HepG2 (cell line): ENCODE results near the gene TRIM43B. TPM values are rescaled to one million over a fixed set of nuclear protein-coding genes. Genes with fewer than 3 reads are reported as not detected.

Experiments used
- ATAC-seq: fragments of 200-7000 bp; cut with Tn5 transposase; 3 replicates; pipeline ENCODE4 v1.9.1; 2020; ENCODE audit warnings: mild to moderate bottlenecking, moderate library complexity
- BruUV-seq: library from RNA; stranded (reverse); fragments of 400-500 nt; replicated peaks from 2 replicates; lab custom pipeline; 2021; lab: Mats Ljungman, UMichigan
- CTCF ChIA-PET: fragments of 300-600 bp; formaldehyde crosslinking; extraction: SDS; loops from one replicate; lab custom pipeline; 2021; ENCODE audit warnings: low total read pairs, inconsistent platforms, low intra/inter-chr PET ratio; lab: Yijun Ruan, JAX
- POLR2A ChIA-PET: fragments of 350-600 bp; sonication (Branson Sonifier 250); formaldehyde crosslinking; loops from one replicate; lab custom pipeline; 2020; ENCODE audit warnings: antibody characterized with exemption, inconsistent platforms; lab: Yijun Ruan, JAX
- DNase-seq: peaks from one replicate; pipeline ENCODE4 v3.0.0-alpha.2; 2015; ENCODE audit warnings: low spot score
- FAIRE-seq: peaks from 3 replicates; lab custom pipeline; 2011; peaks lifted over from hg19 to GRCh38; lab: Jason Lieb, UNC
- H2AFZ ChIP-seq: one replicate; pipeline ENCODE4 v1.6.1; 2011; ENCODE audit warnings: low read length, inconsistent platforms
- H3K27ac ChIP-seq: fragments of 300-600 bp; 3 replicates; pipeline ENCODE4 v1.8.0; 2011; ENCODE audit warnings: mixed run types, mild to moderate bottlenecking, mixed read lengths, low read length, inconsistent platforms; ENCODE audit not compliant: insufficient read depth; ENCODE audit errors: extremely low read length
- H3K27me3 ChIP-seq, 2 experiments: fragments of 200-600 bp in 1 of 2; 2 replicates in 1 of 2; 3 replicates in 1 of 2; pipeline versions ENCODE4 v1.6.0 to v1.8.0; 2011; ENCODE audit warnings: low read length in 2 of 2, mild to moderate bottlenecking in 2 of 2, moderate library complexity in 2 of 2, inconsistent platforms in 1 of 2; ENCODE audit not compliant: insufficient read depth in 2 of 2, control insufficient read depth in 1 of 2
- H3K36me3 ChIP-seq, 2 experiments: fragments of 200-600 bp in 1 of 2; replicated peaks in 1 of 2; 2 replicates in 1 of 2; 3 replicates in 1 of 2; pipeline versions ENCODE4 v1.5.1 to v1.8.0; 2011; ENCODE audit warnings: low read length in 2 of 2, inconsistent platforms in 1 of 2; ENCODE audit not compliant: insufficient read depth in 2 of 2, control insufficient read depth in 1 of 2
- H3K4me1 ChIP-seq: 2 replicates; pipeline ENCODE4 v1.5.1; 2012; ENCODE audit warnings: low read length, inconsistent platforms; ENCODE audit not compliant: insufficient read depth
- H3K4me2 ChIP-seq: 2 replicates; pipeline ENCODE4 v1.6.0; 2011; ENCODE audit warnings: low read depth, low read length, inconsistent platforms
- H3K4me3 ChIP-seq, 3 experiments: fragments of 200-600 bp in 1 of 3; sonication (generic), shearing (Covaris generic) in 1 of 3; replicated peaks in 1 of 3; 2 replicates each; pipeline ENCODE4 v1.5.1; 2011 to 2016; ENCODE audit warnings: low read length in 3 of 3, inconsistent platforms in 2 of 3, low read depth in 2 of 3, mild to moderate bottlenecking in 2 of 3, control low read depth in 1 of 3, mixed read lengths in 1 of 3; ENCODE audit not compliant: insufficient read depth in 1 of 3
- H3K79me2 ChIP-seq: one replicate; pipeline ENCODE4 v1.6.1; 2011; ENCODE audit warnings: low read length, inconsistent platforms; ENCODE audit not compliant: insufficient read depth
- H3K9ac ChIP-seq: 2 replicates; pipeline ENCODE4 v1.6.0; 2011; ENCODE audit warnings: mild to moderate bottlenecking, low read depth, low read length, inconsistent platforms; ENCODE audit not compliant: insufficient read depth
- H3K9me3 ChIP-seq: 2 replicates; pipeline ENCODE4 v1.5.1; 2012; ENCODE audit warnings: mild to moderate bottlenecking, low read length
- H4K20me1 ChIP-seq: 2 replicates; pipeline ENCODE4 v1.6.0; 2011; ENCODE audit warnings: inconsistent platforms, mild to moderate bottlenecking, low read length, moderate library complexity; ENCODE audit not compliant: insufficient read depth
- HOXA5 ChIP-seq: sonication (generic); formaldehyde crosslinking; IDR thresholded peaks from 2 replicates; pipeline ENCODE4 v1.4.0; 2020; ENCODE audit warnings: missing genetic modification reagents
- RAD51 ChIP-seq: fragments of 450-650 bp; IDR thresholded peaks from 2 replicates; pipeline ENCODE4 v1.6.1; 2016; ENCODE audit warnings: borderline replicate concordance
- SMARCC2 ChIP-seq: fragments of 450-650 bp; IDR thresholded peaks from 2 replicates; pipeline ENCODE4 v1.6.1; 2017; ENCODE audit warnings: antibody characterized with exemption, mild to moderate bottlenecking
- ZMAT3 ChIP-seq: sonication (generic); formaldehyde crosslinking; conservative IDR thresholded peaks from 2 replicates; pipeline ENCODE4 v1.7.0; 2021; ENCODE audit warnings: missing genetic modification reagents
- ZNF10 ChIP-seq: sonication (generic); formaldehyde crosslinking; IDR thresholded peaks from 2 replicates; pipeline ENCODE4 v1.4.0; 2020; ENCODE audit warnings: mild to moderate bottlenecking, low read depth, missing genetic modification reagents, borderline replicate concordance
- ZNF230 ChIP-seq: sonication (generic); formaldehyde crosslinking; IDR thresholded peaks from 2 replicates; pipeline ENCODE4 v1.4.0; 2020; ENCODE audit warnings: mild to moderate bottlenecking, missing genetic modification reagents
- ZNF296 ChIP-seq: sonication (generic); formaldehyde crosslinking; conservative IDR thresholded peaks from 2 replicates; pipeline ENCODE4 v1.5.0; 2020; ENCODE audit warnings: mild to moderate bottlenecking, missing genetic modification reagents
- ZNF329 ChIP-seq: sonication (generic); formaldehyde crosslinking; IDR thresholded peaks from 2 replicates; pipeline ENCODE4 v1.9.0; 2021; ENCODE audit warnings: low read depth, mild to moderate bottlenecking, missing genetic modification reagents
- ZNF354B ChIP-seq: sonication (generic); formaldehyde crosslinking; IDR thresholded peaks from 2 replicates; pipeline ENCODE4 v1.8.0; 2022; ENCODE audit warnings: mild to moderate bottlenecking, missing genetic modification reagents
- ZNF616 ChIP-seq: sonication (generic); formaldehyde crosslinking; IDR thresholded peaks from 2 replicates; pipeline ENCODE4 v1.5.0; 2020; ENCODE audit warnings: low read depth, mild to moderate bottlenecking, missing genetic modification reagents
- ZNF841 ChIP-seq: sonication (generic); formaldehyde crosslinking; IDR thresholded peaks from 2 replicates; pipeline ENCODE4 v1.8.1; 2023; ENCODE audit warnings: missing genetic modification reagents, borderline replicate concordance
- ZSCAN30 ChIP-seq: sonication (generic); formaldehyde crosslinking; IDR thresholded peaks from 2 replicates; pipeline ENCODE4 v1.5.0; 2020; ENCODE audit warnings: mild to moderate bottlenecking, missing genetic modification reagents
- WGBS: methylation state at CpG from one replicate; pipeline ENCODE4 v1.1.6; 2017; ENCODE audit warnings: low lambda C conversion rate; 5-methylcytosine and 5-hydroxymethylcytosine counted together
- in situ Hi-C: cut with HindIII; loops from 2 replicates; pipeline ENCODE4 v1.10.0; 2017; ENCODE audit warnings: low pct_unique_long_range_greater_than_20kb; ENCODE audit not compliant: extremely low pct_ligation_motif_present
- intact Hi-C: fragments of 100-400 bp; cut with micrococcal nuclease; formaldehyde crosslinking; loops from one replicate; pipeline ENCODE4 v1.10.0; 2022; ENCODE audit not compliant: unreplicated experiment
- polyA plus RNA-seq, 8 experiments: library from polyadenylated mRNA; depleted of rRNA in 3 of 8; stranded (reverse) in 7 of 8; unstranded in 1 of 8; fragments of >200 nt; fragmentation: Illumina TruSeq in 4 of 8; extraction: Trizol in 4 of 8; gene quantifications; 2 replicates each; pipeline versions ENCODE4 v1.2.1 to v1.2.3, GENCODE V29; 2011 to 2016; ENCODE audit warnings: low read depth in 4 of 8, missing spikeins in 1 of 8, mixed read lengths in 1 of 8; ENCODE audit not compliant: insufficient read depth in 1 of 8
- total RNA-seq, 5 experiments: library from RNA; depleted of rRNA; stranded (reverse); fragments of >200 nt; fragmentation: Illumina TruSeq; extraction: Trizol; gene quantifications; 2 replicates each; pipeline ENCODE4 v1.2.3, GENCODE V29; 2016; ENCODE audit warnings: low read depth in 1 of 5
- TF ChIP-seq, protein P1 (sequence below): sonication (generic); formaldehyde crosslinking; IDR thresholded peaks from 2 replicates; pipeline ENCODE4 v1.5.1; 2020; ENCODE audit warnings: mild to moderate bottlenecking, missing genetic modification reagents, borderline replicate concordance

Gene TRIM43B
- total and polyA plus RNA-seq, 2 of the 13 experiments (the other 11 are each of a cell fraction or from before 2014, with no cell fraction given), result not detected

DNA sequence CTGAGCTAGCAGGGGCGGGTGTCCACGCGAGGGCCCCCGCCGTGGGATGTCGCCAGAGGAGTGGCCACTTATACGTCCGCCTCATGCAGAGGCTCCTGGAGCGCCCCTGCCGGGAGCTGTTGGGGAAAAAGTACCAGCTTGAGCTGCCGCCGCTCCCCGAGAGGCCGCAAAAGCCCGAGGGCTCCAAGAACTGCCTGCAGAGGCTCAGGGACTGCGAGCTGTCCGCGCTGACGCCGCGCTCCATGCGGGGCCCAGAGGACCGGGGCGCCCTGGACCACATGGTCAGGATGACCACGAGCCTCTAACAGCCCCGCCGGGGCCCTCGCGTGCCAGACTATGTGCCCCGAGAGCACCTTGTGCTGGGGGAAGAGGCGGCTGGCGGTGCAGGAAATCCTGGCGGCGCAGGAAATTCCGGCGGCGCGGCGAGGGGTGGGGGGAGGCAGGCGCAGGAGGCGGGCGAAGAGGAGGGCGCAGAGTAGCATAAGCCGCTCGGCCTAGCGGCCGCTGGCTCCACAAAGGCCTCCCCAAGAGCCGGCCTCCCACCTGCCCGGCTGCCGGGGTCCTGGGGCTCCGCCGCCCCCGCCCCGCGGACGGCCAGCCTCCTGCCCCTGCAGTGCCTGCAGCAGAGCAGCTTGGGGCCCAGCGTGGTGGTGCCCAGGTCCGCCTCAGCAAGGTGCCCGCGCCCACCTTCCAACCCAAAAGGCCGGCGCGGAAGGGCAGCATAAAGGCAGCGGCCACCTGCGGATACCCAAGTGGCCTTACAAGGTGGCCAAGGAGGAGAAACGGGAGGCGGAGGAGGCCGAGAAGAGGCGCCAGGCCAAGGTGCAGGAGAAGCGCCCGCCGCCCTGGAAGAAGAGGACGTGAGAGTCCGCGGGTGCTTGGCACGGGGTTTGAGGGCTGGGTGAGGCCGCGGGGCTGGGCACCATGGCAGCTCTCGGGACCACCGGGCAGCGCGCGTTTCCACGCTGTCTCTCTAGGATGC lies 42.1 kb upstream of the TRIM43B start:
- ATAC-seq, result no peak
- no peak overlapping the region for H2AFZ ChIP-seq

DNA sequence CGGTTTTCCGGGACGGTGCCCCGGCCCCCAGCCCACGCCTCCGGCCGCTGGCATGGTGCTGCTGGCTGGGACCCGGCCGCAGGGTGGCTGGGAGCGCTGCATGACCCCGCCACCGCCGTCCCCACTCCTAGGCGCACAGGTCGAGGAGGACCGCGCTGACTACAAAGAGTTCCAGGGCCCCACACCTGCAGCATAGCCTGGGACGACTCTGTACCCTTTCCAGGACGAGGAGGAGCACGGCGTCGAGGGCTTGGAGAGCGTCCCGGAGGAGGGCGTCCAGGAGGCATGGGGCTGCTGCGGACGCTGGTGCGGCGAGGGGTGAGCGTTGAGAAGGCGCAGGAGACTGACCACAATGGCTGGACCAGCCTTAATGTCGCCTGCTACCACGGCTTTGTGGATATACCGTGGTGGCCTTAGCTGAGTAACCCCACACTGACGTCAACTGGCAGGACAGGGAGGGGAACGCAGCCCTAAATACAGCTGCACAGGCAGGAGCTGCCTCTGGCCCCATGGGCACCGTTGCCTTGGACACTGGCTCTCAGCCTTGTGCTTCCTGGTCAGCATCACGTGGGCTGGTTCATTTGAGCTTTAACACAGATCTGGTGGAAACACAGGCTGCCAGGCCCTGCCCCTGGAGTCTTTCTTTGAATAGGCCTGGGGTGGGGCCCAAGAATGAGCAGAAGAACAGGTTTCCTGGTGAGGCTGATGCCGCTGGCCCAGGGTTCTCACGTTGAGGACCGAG lies 40.9 kb upstream of the TRIM43B start:
- no peak overlapping the region for H3K4me3 ChIP-seq
- ChIA-PET POLR2A (no interaction called here), CTCF (no interaction called here)
- 56% methylated on average over 41 of the region's 41 CpGs for WGBS
- no peaks in the 10 kb centered on the region for H4K20me1 ChIP-seq
- in situ Hi-C loops, result no loop called here
- no peak overlapping the region for H2AFZ ChIP-seq
- no peaks in the 10 kb centered on the region for H3K36me3 ChIP-seq
- H3K27ac ChIP-seq, result no peak overlapping the region
- BruUV-seq, result no TSS peak
- intact Hi-C loops, result no loop called here
- FAIRE-seq, result no peak
- H3K4me1 ChIP-seq, result no peaks in the 10 kb centered on the region
- H3K9ac ChIP-seq, result no peak overlapping the region
- H3K27me3 ChIP-seq, result peaks cover 1 to 12% of the 10 kb centered on the region in 2 experiments; a peak in 3 of 5 replicates
- no peaks in the 10 kb centered on the region for H3K9me3 ChIP-seq
- H3K79me2 ChIP-seq, result no peaks in the 10 kb centered on the region
- no peak for ATAC-seq
- H3K4me2 ChIP-seq, result no peak overlapping the region
- DNase-seq, result no peak
- no peak for TF ChIP-seq ZNF616
- no peak for TF ChIP-seq HOXA5
- TF ChIP-seq ZNF354B, result no peak
- no peak for TF ChIP-seq ZNF10 (CRISPR knock-in tag)
- TF ChIP-seq, protein P1, sequence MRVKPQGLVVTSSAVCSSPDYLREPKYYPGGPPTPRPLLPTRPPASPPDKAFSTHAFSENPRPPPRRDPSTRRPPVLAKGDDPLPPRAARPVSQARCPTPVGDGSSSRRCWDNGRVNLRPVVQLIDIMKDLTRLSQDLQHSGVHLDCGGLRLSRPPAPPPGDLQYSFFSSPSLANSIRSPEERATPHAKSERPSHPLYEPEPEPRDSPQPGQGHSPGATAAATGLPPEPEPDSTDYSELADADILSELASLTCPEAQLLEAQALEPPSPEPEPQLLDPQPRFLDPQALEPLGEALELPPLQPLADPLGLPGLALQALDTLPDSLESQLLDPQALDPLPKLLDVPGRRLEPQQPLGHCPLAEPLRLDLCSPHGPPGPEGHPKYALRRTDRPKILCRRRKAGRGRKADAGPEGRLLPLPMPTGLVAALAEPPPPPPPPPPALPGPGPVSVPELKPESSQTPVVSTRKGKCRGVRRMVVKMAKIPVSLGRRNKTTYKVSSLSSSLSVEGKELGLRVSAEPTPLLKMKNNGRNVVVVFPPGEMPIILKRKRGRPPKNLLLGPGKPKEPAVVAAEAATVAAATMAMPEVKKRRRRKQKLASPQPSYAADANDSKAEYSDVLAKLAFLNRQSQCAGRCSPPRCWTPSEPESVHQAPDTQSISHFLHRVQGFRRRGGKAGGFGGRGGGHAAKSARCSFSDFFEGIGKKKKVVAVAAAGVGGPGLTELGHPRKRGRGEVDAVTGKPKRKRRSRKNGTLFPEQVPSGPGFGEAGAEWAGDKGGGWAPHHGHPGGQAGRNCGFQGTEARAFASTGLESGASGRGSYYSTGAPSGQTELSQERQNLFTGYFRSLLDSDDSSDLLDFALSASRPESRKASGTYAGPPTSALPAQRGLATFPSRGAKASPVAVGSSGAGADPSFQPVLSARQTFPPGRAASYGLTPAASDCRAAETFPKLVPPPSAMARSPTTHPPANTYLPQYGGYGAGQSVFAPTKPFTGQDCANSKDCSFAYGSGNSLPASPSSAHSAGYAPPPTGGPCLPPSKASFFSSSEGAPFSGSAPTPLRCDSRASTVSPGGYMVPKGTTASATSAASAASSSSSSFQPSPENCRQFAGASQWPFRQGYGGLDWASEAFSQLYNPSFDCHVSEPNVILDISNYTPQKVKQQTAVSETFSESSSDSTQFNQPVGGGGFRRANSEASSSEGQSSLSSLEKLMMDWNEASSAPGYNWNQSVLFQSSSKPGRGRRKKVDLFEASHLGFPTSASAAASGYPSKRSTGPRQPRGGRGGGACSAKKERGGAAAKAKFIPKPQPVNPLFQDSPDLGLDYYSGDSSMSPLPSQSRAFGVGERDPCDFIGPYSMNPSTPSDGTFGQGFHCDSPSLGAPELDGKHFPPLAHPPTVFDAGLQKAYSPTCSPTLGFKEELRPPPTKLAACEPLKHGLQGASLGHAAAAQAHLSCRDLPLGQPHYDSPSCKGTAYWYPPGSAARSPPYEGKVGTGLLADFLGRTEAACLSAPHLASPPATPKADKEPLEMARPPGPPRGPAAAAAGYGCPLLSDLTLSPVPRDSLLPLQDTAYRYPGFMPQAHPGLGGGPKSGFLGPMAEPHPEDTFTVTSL (CRISPR knock-in tag), result no peak
- TF ChIP-seq ZNF296, result no peak
- no peak for TF ChIP-seq RAD51
- TF ChIP-seq ZSCAN30 (CRISPR knock-in tag), result no peak
- no peak for TF ChIP-seq ZNF329

More for the DNA sequence above, 42.1 kb upstream of the TRIM43B start:
- no peaks in the 10 kb centered on the region for H3K4me1 ChIP-seq
- FAIRE-seq (no peak), DNase-seq (no peak)
- WGBS, result 62% methylated on average over 72 of the region's 84 CpGs
- H3K4me2 ChIP-seq, result no peak overlapping the region
- H3K36me3 ChIP-seq, result no peaks in the 10 kb centered on the region
- POLR2A ChIA-PET, result no interaction called here
- H3K27me3 ChIP-seq, result peaks cover 1 to 12% of the 10 kb centered on the region in 2 experiments; a peak in 3 of 5 replicates
- no peak overlapping the region for H3K27ac ChIP-seq
- CTCF ChIA-PET, result no interaction called here
- H4K20me1 ChIP-seq, result no peaks in the 10 kb centered on the region
- no peak overlapping the region for H3K4me3 ChIP-seq
- H3K9ac ChIP-seq, result no peak overlapping the region
- intact Hi-C loops, result no loop called here
- TF ChIP-seq SMARCC2, result no peak
- TF ChIP-seq ZNF841 (CRISPR knock-in tag), result no peak
- TF ChIP-seq ZMAT3 (CRISPR knock-in tag), result no peak
- TF ChIP-seq ZNF230 (CRISPR knock-in tag), result no peak
- TF ChIP-seq, all 625 proteins: peak for 0
- no TSS peak for BruUV-seq
- Histone ChIP-seq H3K79me2 (no peaks in the 10 kb centered on the region), H3K9me3 (no peaks in the 10 kb centered on the region)
- in situ Hi-C loops, result no loop called here
